Mucosa of gallbladder (tissue), 1 donor: ENCODE data around the gene NET1. TPM values are rescaled to one million over a fixed set of nuclear protein-coding genes. Genes with fewer than 3 reads are reported as not detected.
A peak's percentile ranks its signal among the peaks of the same experiment; 100 is the strongest.

Experiments used
- DNase-seq: peaks from one replicate; pipeline ENCODE4 v3.0.0-alpha.2; 2020; ENCODE audit warnings: low spot score
- total RNA-seq: library from RNA; stranded (reverse); gene quantifications from one replicate; pipeline ENCODE4 v1.2.1, GENCODE V29; 2021
- donor health status: DM: no; HTN: no; CAD: no.

Gene NET1
- total RNA-seq, 1 donor from 2014 or later = 85.8 TPM

DNA sequence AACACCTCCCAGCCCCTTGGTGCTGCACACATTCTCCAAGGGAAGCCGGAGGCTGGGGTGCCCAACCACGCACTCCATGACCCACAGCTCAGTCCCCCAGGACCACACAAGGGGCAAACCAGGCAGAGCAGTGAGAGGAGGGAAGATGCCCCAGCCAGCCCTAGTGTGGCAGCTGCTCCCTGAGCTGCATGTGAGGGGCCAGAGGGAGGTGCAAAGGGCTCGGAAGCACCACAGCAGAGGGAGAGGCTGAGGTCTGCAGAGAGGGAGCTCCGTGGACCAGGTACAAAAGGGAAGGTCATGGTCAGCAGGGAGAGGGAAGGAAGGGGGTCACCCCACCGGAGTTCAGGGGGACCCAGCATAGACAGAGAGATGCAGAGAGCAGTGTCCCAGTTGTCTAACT lies 88.6 kb downstream of the NET1 start:
- no peak for DNase-seq

DNA sequence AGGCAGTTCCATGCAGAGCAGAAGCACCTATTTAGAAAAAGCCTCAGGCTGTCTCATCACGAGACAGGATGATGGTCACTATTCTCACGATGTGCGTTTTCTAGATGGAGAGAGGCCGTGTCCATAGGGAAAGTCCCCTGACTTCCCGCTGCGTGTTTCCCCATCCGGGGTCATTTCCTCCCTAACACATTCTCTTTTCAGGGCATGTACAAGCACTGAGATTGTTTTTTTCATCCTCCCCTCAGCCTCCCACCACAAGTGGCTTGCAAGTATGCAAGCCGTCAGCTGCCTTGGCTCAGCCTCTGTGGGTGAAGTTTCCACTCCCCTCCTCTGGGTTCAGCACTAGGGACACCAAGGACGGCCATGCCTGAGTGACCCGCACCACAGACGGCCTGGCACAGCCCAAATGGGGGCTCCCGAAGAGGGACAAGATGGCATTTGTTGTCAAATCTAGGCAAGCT lies 89.7 kb downstream of the NET1 start:
- DNase-seq = no peak

- no peak for DNase-seq
These were observed 90.5 kb downstream of the NET1 start for GRCh38 chr10:5502571-5503476.

GRCh38 chr10:5503477-5503835 lies 91.1 kb downstream of the NET1 start:
- peak; percentile 87 for DNase-seq

DNA sequence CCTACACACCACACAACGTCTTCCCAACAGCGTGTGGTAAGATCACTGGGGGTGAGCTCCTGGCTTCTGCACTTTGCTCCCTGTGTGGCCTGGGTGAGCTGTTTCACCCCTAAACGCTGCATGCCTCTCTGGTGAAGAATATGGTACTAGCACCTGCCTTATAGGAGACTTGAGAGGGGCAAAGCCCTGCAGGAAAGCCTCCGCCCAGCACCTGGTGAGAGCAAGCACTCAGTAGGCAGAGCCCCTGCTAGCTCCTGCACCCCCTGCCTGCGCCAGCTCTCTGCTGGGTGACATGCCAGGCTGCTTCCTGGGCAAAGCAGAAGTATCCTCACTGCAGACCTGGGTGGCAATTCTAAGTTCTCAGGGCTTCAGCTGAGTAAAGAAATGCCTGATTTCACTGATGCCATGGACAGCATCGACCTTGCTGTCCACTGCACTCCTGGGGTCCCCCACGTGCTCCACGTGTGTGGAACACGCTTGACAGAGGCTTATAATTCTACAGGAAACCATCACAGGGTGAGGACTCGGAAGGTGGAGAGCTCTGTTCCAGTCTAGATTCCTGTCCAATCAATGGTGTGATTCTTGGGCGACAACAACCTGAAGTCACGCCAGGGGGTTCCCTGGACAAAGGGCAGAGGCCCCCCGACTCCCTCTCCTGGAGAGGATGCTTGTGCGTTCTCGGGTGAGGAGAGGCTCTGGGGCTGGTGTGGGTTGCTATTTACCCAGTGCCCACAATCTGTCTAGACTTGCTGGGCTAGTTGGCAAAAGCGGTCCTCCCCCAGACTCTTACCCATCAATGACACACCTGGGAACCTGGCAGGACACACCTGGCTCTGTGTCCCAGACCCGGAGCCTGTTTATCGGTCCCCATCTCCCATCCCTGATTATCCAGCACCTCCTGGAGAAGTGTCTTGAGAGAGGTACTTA lies 92.1 kb downstream of the NET1 start:
- no peak for DNase-seq

- no peak for DNase-seq
These were observed 93.9 kb downstream of the NET1 start for GRCh38 chr10:5506246-5506645.

DNA sequence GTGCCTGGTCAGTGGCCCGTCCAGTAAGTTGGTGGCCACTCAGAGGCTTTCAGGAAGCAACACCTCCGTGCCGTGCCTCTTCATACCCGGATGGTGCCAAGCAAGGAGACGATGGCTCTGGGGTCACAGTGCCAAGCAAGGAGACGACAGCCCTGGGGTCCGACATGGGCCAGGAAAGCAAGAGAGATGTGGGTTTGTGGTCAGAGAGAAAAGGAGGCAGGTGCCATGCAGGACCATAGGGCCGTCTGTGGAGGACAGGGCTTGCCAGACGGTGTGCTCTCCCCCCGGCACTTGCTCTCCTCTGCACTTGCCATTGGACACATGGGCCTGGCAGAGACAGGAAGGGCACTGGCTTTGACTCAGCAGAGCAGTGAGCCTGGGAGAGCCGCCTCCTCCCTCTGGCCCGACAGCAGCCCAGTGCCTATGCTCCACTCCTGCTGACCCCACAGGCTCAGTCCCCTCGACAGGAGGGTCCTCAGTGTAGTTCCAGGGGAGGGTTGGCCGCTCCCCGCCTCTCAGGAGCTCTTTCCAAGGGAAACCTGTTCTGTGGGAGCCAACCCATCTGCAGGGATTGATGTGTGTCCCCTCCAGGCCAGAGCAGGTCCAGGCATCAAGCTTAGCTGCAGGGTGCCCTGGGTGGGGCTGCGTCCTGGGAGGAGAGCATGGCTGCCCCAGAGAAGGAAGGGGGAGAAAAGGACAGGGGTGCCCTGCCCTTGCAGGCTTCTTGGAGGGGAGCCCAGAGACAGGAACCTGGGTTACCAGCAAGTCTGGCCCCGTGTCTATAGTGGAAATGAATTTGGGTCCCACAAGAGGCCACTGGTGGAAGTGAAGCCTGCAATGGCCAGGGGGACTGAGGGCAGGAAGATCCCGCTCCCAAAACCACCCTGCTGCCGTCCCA lies 94.6 kb downstream of the NET1 start:
- DNase-seq = no peak

- DNase-seq = no peak
These were observed 95.3 kb downstream of the NET1 start for GRCh38 chr10:5507649-5508131.

DNA sequence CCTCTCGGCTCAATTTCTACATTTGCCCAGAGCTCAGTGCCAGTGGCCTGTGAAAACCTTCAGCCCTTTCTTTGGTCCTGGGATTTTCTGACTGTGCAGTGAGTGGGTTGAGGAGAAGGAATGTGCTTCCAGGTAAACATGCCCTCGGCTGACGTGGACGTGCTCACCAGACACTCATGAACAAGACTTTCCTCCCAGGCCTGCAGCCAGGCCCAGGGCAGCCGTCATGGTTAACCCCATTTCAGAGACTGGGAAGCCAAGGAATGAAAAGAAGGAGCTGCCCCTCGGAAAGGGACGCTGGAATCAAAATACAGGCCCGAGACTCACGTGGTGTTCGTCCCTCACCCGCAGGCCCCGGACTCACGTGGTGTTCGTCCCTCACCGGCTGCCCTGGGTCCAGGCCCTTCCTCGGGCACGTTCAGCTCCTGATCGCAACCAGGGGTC lies 95.8 kb downstream of the NET1 start:
- DNase-seq = no peak

Other genes starting within 250 kb of the NET1 start
- not detected for gene AKR1C8, start 227.4 kb upstream of the NET1 start, total RNA-seq
- 9.1 TPM for gene AKR1C4, start 215.7 kb upstream of the NET1 start, total RNA-seq
- 0.58 TPM for gene UCN3, start 47.6 kb upstream of the NET1 start, total RNA-seq
- 0.49 TPM for gene TUBAL3, start 7.7 kb upstream of the NET1 start, total RNA-seq
- gene CALML5, start 87.0 kb downstream of the NET1 start, total RNA-seq = not detected
- gene CALML3, start 112.4 kb downstream of the NET1 start, total RNA-seq = not detected